H9 (cell line): Measurements from ENCODE around the gene AGA. TPM values are rescaled to one million over a fixed set of nuclear protein-coding genes. Genes with fewer than 3 reads are reported as not detected.

ENCODE experiments used
- DNase-seq: peaks from one replicate; pipeline ENCODE4 v3.0.0-alpha.2; 2017
- H2AFZ ChIP-seq: one replicate; pipeline ENCODE4 v1.6.1; 2013; ENCODE audit warnings: mild to moderate bottlenecking, low read length, control low read depth, moderate library complexity
- H2AK5ac ChIP-seq: 2 replicates; pipeline ENCODE4 v1.6.1; 2013; ENCODE audit warnings: low read length, control low read depth, mixed read lengths; ENCODE audit not compliant: insufficient read length
- H2BK120ac ChIP-seq: one replicate; pipeline ENCODE4 v1.6.1; 2013; ENCODE audit warnings: low read depth, mild to moderate bottlenecking, low read length, control low read depth, inconsistent platforms; ENCODE audit not compliant: poor library complexity, severe bottlenecking
- H2BK12ac ChIP-seq: 2 replicates; pipeline ENCODE4 v1.6.1; 2013; ENCODE audit warnings: low read length, control low read depth, mixed read lengths, low read depth; ENCODE audit not compliant: insufficient read length
- H2BK15ac ChIP-seq: 2 replicates; pipeline ENCODE4 v1.6.1; 2013; ENCODE audit warnings: low read depth, low read length, control low read depth
- H2BK20ac ChIP-seq: one replicate; pipeline ENCODE4 v1.6.1; 2013; ENCODE audit warnings: low read depth, mild to moderate bottlenecking, low read length, control low read depth, inconsistent platforms; ENCODE audit not compliant: poor library complexity, severe bottlenecking
- H2BK5ac ChIP-seq: 2 replicates; pipeline ENCODE4 v1.6.1; 2013; ENCODE audit warnings: low read length, control low read depth, mixed read lengths; ENCODE audit not compliant: insufficient read length
- H3K14ac ChIP-seq: 2 replicates; pipeline ENCODE4 v1.6.1; 2013; ENCODE audit warnings: low read length, control low read depth; ENCODE audit not compliant: insufficient read depth
- H3K18ac ChIP-seq: 2 replicates; pipeline ENCODE4 v1.6.1; 2013; ENCODE audit warnings: low read depth, mild to moderate bottlenecking, mixed read lengths, low read length, control low read depth; ENCODE audit not compliant: insufficient read length
- H3K23ac ChIP-seq: 2 replicates; pipeline ENCODE4 v1.6.1; 2013; ENCODE audit warnings: low read length, control low read depth, mixed read lengths, low read depth; ENCODE audit not compliant: insufficient read length
- H3K23me2 ChIP-seq: 2 replicates; pipeline ENCODE4 v1.6.1; 2013; ENCODE audit warnings: low read depth, mild to moderate bottlenecking, mixed read lengths, low read length, control low read depth; ENCODE audit not compliant: insufficient read length, poor library complexity, severe bottlenecking
- H3K27ac ChIP-seq: 2 replicates; pipeline ENCODE4 v1.5.1; 2013; ENCODE audit warnings: low read length, control low read depth, mixed read lengths, low read depth; ENCODE audit not compliant: insufficient read length
- H3K27me3 ChIP-seq: 2 replicates; pipeline ENCODE4 v1.6.1; 2013; ENCODE audit warnings: low read length, control low read depth, inconsistent platforms; ENCODE audit not compliant: insufficient read depth
- H3K4ac ChIP-seq: 2 replicates; pipeline ENCODE4 v1.6.1; 2013; ENCODE audit warnings: low read depth, mild to moderate bottlenecking, control low read depth, inconsistent platforms, low read length, moderate library complexity
- H3K4me1 ChIP-seq: 2 replicates; pipeline ENCODE4 v1.6.1; 2013; ENCODE audit warnings: low read length, control low read depth, inconsistent platforms; ENCODE audit not compliant: insufficient read depth
- H3K4me2 ChIP-seq: 2 replicates; pipeline ENCODE4 v1.6.1; 2013; ENCODE audit warnings: low read length, control low read depth, mixed read lengths; ENCODE audit not compliant: insufficient read length, insufficient read depth
- H3K56ac ChIP-seq: 2 replicates; pipeline ENCODE4 v1.6.1; 2013; ENCODE audit warnings: low read depth, mild to moderate bottlenecking, mixed read lengths, low read length, control low read depth; ENCODE audit not compliant: insufficient read length
- H3K79me1 ChIP-seq: 2 replicates; pipeline ENCODE4 v1.6.1; 2013; ENCODE audit warnings: low read depth, mild to moderate bottlenecking, moderate library complexity, low read length, control low read depth, inconsistent platforms; ENCODE audit not compliant: insufficient read depth, poor library complexity, severe bottlenecking
- H3K79me2 ChIP-seq: 2 replicates; pipeline ENCODE4 v1.6.1; 2013; ENCODE audit warnings: low read length, control low read depth, inconsistent platforms; ENCODE audit not compliant: insufficient read depth
- H3K9ac ChIP-seq: 2 replicates; pipeline ENCODE4 v1.6.1; 2013; ENCODE audit warnings: low read length, control low read depth, mixed read lengths; ENCODE audit not compliant: insufficient read length; ENCODE audit errors: extremely low read depth
- H3K9me3 ChIP-seq: one replicate; pipeline ENCODE4 v1.6.1; 2013; ENCODE audit warnings: low read depth, low read length, inconsistent platforms; ENCODE audit not compliant: control insufficient read depth
- H3T11ph ChIP-seq: one replicate; pipeline ENCODE4 v1.6.1; 2013; ENCODE audit warnings: mild to moderate bottlenecking, low read length, control low read depth, inconsistent platforms
- H4K20me1 ChIP-seq: one replicate; pipeline ENCODE4 v1.6.1; 2013; ENCODE audit not compliant: control insufficient read depth, insufficient read length, insufficient read depth
- H4K5ac ChIP-seq: 2 replicates; pipeline ENCODE4 v1.6.1; 2013; ENCODE audit warnings: low read depth, mild to moderate bottlenecking, mixed read lengths, low read length, control low read depth; ENCODE audit not compliant: insufficient read length
- H4K8ac ChIP-seq: replicated peaks from 2 replicates; pipeline ENCODE4 v1.6.1; 2013; ENCODE audit warnings: low read length, control low read depth, mixed read lengths, low read depth; ENCODE audit not compliant: insufficient read length
- H4K91ac ChIP-seq: 2 replicates; pipeline ENCODE4 v1.6.1; 2013; ENCODE audit warnings: low read depth, mild to moderate bottlenecking, moderate library complexity, mixed read lengths, low read length, control low read depth; ENCODE audit not compliant: insufficient read length
- H3K27ac Mint-ChIP-seq, 3 experiments: 2 replicates in 2 of 3; 3 replicates in 1 of 3; pipeline ENCODE4 v1.8.0; 2020 to 2021; ENCODE audit warnings: mixed read lengths in 3 of 3, mild to moderate bottlenecking in 1 of 3, moderate library complexity in 1 of 3
- H3K27me3 Mint-ChIP-seq: 2 replicates; pipeline ENCODE4 v1.8.0; 2021; ENCODE audit warnings: low read depth, mild to moderate bottlenecking, moderate library complexity, mixed read lengths
- H3K36me3 Mint-ChIP-seq, 3 experiments: 2 replicates in 2 of 3; 3 replicates in 1 of 3; pipeline ENCODE4 v1.8.0; 2020 to 2021; ENCODE audit warnings: low read depth in 3 of 3, mixed read lengths in 3 of 3; ENCODE audit not compliant: insufficient read depth in 1 of 3
- H3K4me1 Mint-ChIP-seq, 2 experiments: 2 replicates each; pipeline ENCODE4 v1.8.0; 2020; ENCODE audit warnings: mixed read lengths in 2 of 2
- H3K4me3 Mint-ChIP-seq, 2 experiments: 2 replicates in 1 of 2; 3 replicates in 1 of 2; pipeline ENCODE4 v1.8.0; 2020 to 2021; ENCODE audit warnings: mild to moderate bottlenecking in 2 of 2, mixed read lengths in 2 of 2, moderate library complexity in 1 of 2
- H3K9me3 Mint-ChIP-seq, 2 experiments: 2 replicates in 1 of 2; 3 replicates in 1 of 2; pipeline ENCODE4 v1.8.0; 2020; ENCODE audit warnings: mild to moderate bottlenecking in 2 of 2, mixed read lengths in 2 of 2, moderate library complexity in 1 of 2
- WGBS: extraction: QIAGEN DNeasy Blood & Tissue Kit; methylation state at CpG from one replicate; pipeline ENCODE4 v1.1.7; 2013; ENCODE audit warnings: missing lambda C conversion rate, low lambda C conversion rate, mixed read lengths; ENCODE audit not compliant: insufficient read length; ENCODE audit errors: extremely low coverage; 5-methylcytosine and 5-hydroxymethylcytosine counted together
- total RNA-seq: library from RNA; stranded (reverse); gene quantifications from 2 replicates; pipeline ENCODE4 v1.2.1, GENCODE V29; 2021
- TF ChIP-seq, protein P1 (sequence below): fragments of 200-600 bp; sonication (generic); conservative IDR thresholded peaks from 3 replicates; pipeline ENCODE4 v1.8.0; 2021; ENCODE audit warnings: antibody characterized with exemption, mild to moderate bottlenecking

The AGA gene
- total RNA-seq, 1 experiment from 2014 or later = 10.0 TPM

- no CpG with 5 or more reads among the region's 12 CpGs for WGBS
- Histone ChIP-seq H4K5ac (no peak overlapping the region), H3K27ac (peak overlapping the region; percentile 89), H3K23me2 (peaks cover 11% of the 10 kb centered on the region), H3K56ac (no peak overlapping the region), H3K18ac (peak overlapping the region; percentile 79), H3K9ac (peak overlapping the region; percentile 91), H3K9me3 (no peaks in the 10 kb centered on the region), H2BK5ac (no peak overlapping the region), H3K79me1 (no peaks in the 10 kb centered on the region), H2BK20ac (no peak overlapping the region), H3T11ph (no peak overlapping the region), H3K4me1 (peaks cover 6% of the 10 kb centered on the region; the same call in 1 of the 2 replicates), H2BK15ac (no peak overlapping the region), H2BK120ac (no peak overlapping the region), H3K79me2 (no peaks in the 10 kb centered on the region), H2BK12ac (no peak overlapping the region), H4K20me1 (no peaks in the 10 kb centered on the region), H3K23ac (no peak overlapping the region), H3K14ac (peak overlapping the region; percentile 86; the same call in 1 of the 2 replicates), H3K4me2 (peak overlapping the region; percentile 86), H3K27me3 (no peaks in the 10 kb centered on the region), H4K8ac (no peak overlapping the region), H3K4ac (no peak overlapping the region), H2AK5ac (no peak overlapping the region), H2AFZ (peak overlapping the region; percentile 63), H4K91ac (no peak overlapping the region)
- Mint-ChIP-seq H3K4me1 (peaks cover 28 to 33% of the 10 kb centered on the region in 2 experiments), H3K4me3 (peak overlapping the region; percentile 81 to 83), H3K27me3 (no peaks in the 10 kb centered on the region; the same call in 1 of the 2 replicates), H3K9me3 (no peaks in the 10 kb centered on the region), H3K36me3 (peaks cover 0 to 8% (median 5%) of the 10 kb centered on the region in 3 experiments; a peak in 3 of 7 replicates), H3K27ac (peak overlapping the region; percentile 91 to 99 (median 97))
- TF ChIP-seq, protein P1, sequence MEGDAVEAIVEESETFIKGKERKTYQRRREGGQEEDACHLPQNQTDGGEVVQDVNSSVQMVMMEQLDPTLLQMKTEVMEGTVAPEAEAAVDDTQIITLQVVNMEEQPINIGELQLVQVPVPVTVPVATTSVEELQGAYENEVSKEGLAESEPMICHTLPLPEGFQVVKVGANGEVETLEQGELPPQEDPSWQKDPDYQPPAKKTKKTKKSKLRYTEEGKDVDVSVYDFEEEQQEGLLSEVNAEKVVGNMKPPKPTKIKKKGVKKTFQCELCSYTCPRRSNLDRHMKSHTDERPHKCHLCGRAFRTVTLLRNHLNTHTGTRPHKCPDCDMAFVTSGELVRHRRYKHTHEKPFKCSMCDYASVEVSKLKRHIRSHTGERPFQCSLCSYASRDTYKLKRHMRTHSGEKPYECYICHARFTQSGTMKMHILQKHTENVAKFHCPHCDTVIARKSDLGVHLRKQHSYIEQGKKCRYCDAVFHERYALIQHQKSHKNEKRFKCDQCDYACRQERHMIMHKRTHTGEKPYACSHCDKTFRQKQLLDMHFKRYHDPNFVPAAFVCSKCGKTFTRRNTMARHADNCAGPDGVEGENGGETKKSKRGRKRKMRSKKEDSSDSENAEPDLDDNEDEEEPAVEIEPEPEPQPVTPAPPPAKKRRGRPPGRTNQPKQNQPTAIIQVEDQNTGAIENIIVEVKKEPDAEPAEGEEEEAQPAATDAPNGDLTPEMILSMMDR = peak; percentile 34; the same call in 1 of the 3 replicates
- DNase-seq = no peak
Measured at GRCh38 chr4:177441061-177441802, 1.0 kb downstream of the AGA start.
